Measurements from ENCODE around the gene ADGRB2. TPM values are rescaled to one million over a fixed set of nuclear protein-coding genes. Genes with fewer than 3 reads are reported as not detected.

The ADGRB2 gene
- total RNA-seq, 1 experiment from 2014 or later: 12.3 TPM

GRCh38 chr1:31783846-31784245 lies 19.7 kb upstream of the ADGRB2 start:
- Histone ChIP-seq H3K4me3 (ENCODE audit: low read length) (no peak overlapping the region), H4K20me1 (ENCODE audit: low read length) (no peaks in the 10 kb centered on the region), H3K4me1 (ENCODE audit: insufficient read depth, low read length) (no peaks in the 10 kb centered on the region), H3K4me2 (ENCODE audit: low read length) (no peak overlapping the region), H3K79me2 (ENCODE audit: low read length) (no peaks in the 10 kb centered on the region), H3K9ac (ENCODE audit: low read length) (no peak overlapping the region), H3K9me2 (replicated peaks; ENCODE audit: low read length) (no peaks in the 10 kb centered on the region), H3K9me3 (ENCODE audit: low read length) (no peaks in the 10 kb centered on the region), H3K27me3 (ENCODE audit: low read length) (no peaks in the 10 kb centered on the region), H3K36me3 (ENCODE audit: low read depth, low read length) (no peaks in the 10 kb centered on the region), H2AFZ (ENCODE audit: low read length) (no peak overlapping the region), H3K27ac (ENCODE audit: low read length) (no peak overlapping the region), H3F3A (ENCODE audit: low read length, unreplicated experiment) (no peaks in the 10 kb centered on the region)
- no TSS peak for BruUV-seq (replicated peaks)
- intact Hi-C loops (cut with micrococcal nuclease): no loop called here
- no peak for ATAC-seq
- no peak for DNase-seq
- TF ChIP-seq CTCF (conservative IDR thresholded peaks at IDR 0.05; ENCODE audit: low read depth, low read length) (no peak), EZH2 (IDR thresholded peaks at IDR 0.05; ENCODE audit: low read length, unreplicated experiment) (no peak), EZH2phosphoT487 (IDR thresholded peaks at IDR 0.05; ENCODE audit: borderline replicate concordance, low read length) (no peak)
- ChIA-PET POLR2A (ENCODE audit: unreplicated experiment) (no interaction called here), CTCF (no interaction called here)

GRCh38 chr1:31782421-31783410 lies 18.6 kb upstream of the ADGRB2 start:
- no TSS peak for BruUV-seq (replicated peaks)
- Histone ChIP-seq H3K79me2 (ENCODE audit: low read length) (no peaks in the 10 kb centered on the region), H3K4me2 (ENCODE audit: low read length) (no peak overlapping the region), H3K4me3 (ENCODE audit: low read length) (no peak overlapping the region), H3K4me1 (ENCODE audit: insufficient read depth, low read length) (no peaks in the 10 kb centered on the region), H3K36me3 (ENCODE audit: low read depth, low read length) (no peaks in the 10 kb centered on the region), H2AFZ (ENCODE audit: low read length) (no peak overlapping the region), H3K9ac (ENCODE audit: low read length) (no peak overlapping the region), H3K9me3 (ENCODE audit: low read length) (no peaks in the 10 kb centered on the region), H3K9me2 (replicated peaks; ENCODE audit: low read length) (no peaks in the 10 kb centered on the region), H3F3A (ENCODE audit: low read length, unreplicated experiment) (no peaks in the 10 kb centered on the region), H3K27ac (ENCODE audit: low read length) (no peak overlapping the region), H4K20me1 (ENCODE audit: low read length) (no peaks in the 10 kb centered on the region), H3K27me3 (ENCODE audit: low read length) (no peaks in the 10 kb centered on the region)
- intact Hi-C loops (cut with micrococcal nuclease): no loop called here
- DNase-seq (no peak), ATAC-seq (no peak)
- ChIA-PET POLR2A (ENCODE audit: unreplicated experiment) (no interaction called here), CTCF (no interaction called here)
- no peak for TF ChIP-seq EZH2 (IDR thresholded peaks at IDR 0.05; ENCODE audit: low read length, unreplicated experiment)
- TF ChIP-seq EZH2phosphoT487 (IDR thresholded peaks at IDR 0.05; ENCODE audit: borderline replicate concordance, low read length): no peak
- TF ChIP-seq CTCF (conservative IDR thresholded peaks at IDR 0.05; ENCODE audit: low read depth, low read length): no peak

- TF ChIP-seq CTCF (conservative IDR thresholded peaks at IDR 0.05; ENCODE audit: low read depth, low read length): no peak
- TF ChIP-seq EZH2phosphoT487 (IDR thresholded peaks at IDR 0.05; ENCODE audit: borderline replicate concordance, low read length): no peak
- TF ChIP-seq EZH2 (IDR thresholded peaks at IDR 0.05; ENCODE audit: low read length, unreplicated experiment): no peak
- BruUV-seq (replicated peaks): no TSS peak
- no peak overlapping the region for H3K27ac ChIP-seq (ENCODE audit: low read length)
- no peaks in the 10 kb centered on the region for H3F3A ChIP-seq (ENCODE audit: low read length, unreplicated experiment)
- no peak overlapping the region for H3K4me3 ChIP-seq (ENCODE audit: low read length)
- no peaks in the 10 kb centered on the region for H3K9me3 ChIP-seq (ENCODE audit: low read length)
- ChIA-PET CTCF (no interaction called here), POLR2A (ENCODE audit: unreplicated experiment) (no interaction called here)
- H3K4me2 ChIP-seq (ENCODE audit: low read length): no peak overlapping the region
- no peaks in the 10 kb centered on the region for H3K4me1 ChIP-seq (ENCODE audit: insufficient read depth, low read length)
- H3K27me3 ChIP-seq (ENCODE audit: low read length): no peaks in the 10 kb centered on the region
- H4K20me1 ChIP-seq (ENCODE audit: low read length): no peaks in the 10 kb centered on the region
- ATAC-seq: no peak
- no peak overlapping the region for H3K9ac ChIP-seq (ENCODE audit: low read length)
- no peaks in the 10 kb centered on the region for H3K79me2 ChIP-seq (ENCODE audit: low read length)
- H3K9me2 ChIP-seq (replicated peaks; ENCODE audit: low read length): no peaks in the 10 kb centered on the region
- no peaks in the 10 kb centered on the region for H3K36me3 ChIP-seq (ENCODE audit: low read depth, low read length)
- no peak for DNase-seq
- no peak overlapping the region for H2AFZ ChIP-seq (ENCODE audit: low read length)
- intact Hi-C loops (cut with micrococcal nuclease): no loop called here
Measured at GRCh38 chr1:31781756-31782371, 17.7 kb upstream of the ADGRB2 start.
